GM13976 (cell line): Measurements from ENCODE around the gene ATAD2B.
A peak's percentile ranks its signal among the peaks of the same experiment; 100 is the strongest.

ENCODE experiments used
- DNase-seq: peaks from one replicate; pipeline ENCODE4 v3.0.0; 2012; ENCODE audit warnings: low spot score
- in situ Hi-C: fragments of 300-500 bp; cut with MboI; formaldehyde crosslinking; loops from one replicate; pipeline ENCODE4 v1.12.0; 2022; ENCODE audit warnings: low sequenced_read_pairs, mixed read lengths, inconsistent platforms; ENCODE audit not compliant: unreplicated experiment
- TF ChIP-seq, protein P1 (sequence below): IDR thresholded peaks from 2 replicates; pipeline ENCODE4 v1.5.1; 2012; ENCODE audit warnings: borderline replicate concordance, mild to moderate bottlenecking; ENCODE audit not compliant: insufficient read depth; ENCODE audit errors: extremely low read depth, missing control alignments, control extremely low read depth

ATAD2B gene

DNA sequence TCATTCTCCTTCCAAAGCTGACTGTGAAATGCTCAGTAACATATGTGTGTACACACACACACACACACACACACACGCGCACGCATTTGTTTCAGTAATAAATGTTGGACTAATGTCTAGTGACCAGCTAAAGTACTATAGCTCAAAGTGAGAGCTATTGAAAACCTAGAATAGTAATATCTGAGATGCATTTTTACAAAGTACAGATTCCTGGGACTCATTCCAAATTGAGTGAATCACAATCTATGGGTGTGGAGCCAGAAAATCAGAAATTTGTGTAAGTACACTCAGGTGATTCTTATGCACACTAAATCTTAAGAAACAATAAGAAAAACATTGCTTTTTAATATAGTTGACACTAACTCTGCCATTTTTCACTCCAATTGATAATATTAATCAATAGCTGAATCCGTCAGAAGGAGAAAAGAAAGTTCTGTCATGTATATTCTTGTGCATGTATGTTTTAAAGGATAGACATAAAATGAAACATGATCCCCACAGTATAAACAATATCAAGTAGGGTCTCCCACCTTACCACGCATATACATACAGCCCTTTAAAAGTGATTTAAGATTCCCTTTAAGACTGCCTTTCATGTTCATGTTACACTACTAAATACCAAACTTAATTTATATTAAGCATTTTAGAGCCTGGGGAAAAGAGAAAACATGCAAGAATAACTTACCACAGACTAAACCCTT lies 123.5 kb downstream of the ATAD2B start:
- TF ChIP-seq, protein P1, sequence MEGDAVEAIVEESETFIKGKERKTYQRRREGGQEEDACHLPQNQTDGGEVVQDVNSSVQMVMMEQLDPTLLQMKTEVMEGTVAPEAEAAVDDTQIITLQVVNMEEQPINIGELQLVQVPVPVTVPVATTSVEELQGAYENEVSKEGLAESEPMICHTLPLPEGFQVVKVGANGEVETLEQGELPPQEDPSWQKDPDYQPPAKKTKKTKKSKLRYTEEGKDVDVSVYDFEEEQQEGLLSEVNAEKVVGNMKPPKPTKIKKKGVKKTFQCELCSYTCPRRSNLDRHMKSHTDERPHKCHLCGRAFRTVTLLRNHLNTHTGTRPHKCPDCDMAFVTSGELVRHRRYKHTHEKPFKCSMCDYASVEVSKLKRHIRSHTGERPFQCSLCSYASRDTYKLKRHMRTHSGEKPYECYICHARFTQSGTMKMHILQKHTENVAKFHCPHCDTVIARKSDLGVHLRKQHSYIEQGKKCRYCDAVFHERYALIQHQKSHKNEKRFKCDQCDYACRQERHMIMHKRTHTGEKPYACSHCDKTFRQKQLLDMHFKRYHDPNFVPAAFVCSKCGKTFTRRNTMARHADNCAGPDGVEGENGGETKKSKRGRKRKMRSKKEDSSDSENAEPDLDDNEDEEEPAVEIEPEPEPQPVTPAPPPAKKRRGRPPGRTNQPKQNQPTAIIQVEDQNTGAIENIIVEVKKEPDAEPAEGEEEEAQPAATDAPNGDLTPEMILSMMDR: no peak
- in situ Hi-C loops: no loop called here
- no peak for DNase-seq

DNA sequence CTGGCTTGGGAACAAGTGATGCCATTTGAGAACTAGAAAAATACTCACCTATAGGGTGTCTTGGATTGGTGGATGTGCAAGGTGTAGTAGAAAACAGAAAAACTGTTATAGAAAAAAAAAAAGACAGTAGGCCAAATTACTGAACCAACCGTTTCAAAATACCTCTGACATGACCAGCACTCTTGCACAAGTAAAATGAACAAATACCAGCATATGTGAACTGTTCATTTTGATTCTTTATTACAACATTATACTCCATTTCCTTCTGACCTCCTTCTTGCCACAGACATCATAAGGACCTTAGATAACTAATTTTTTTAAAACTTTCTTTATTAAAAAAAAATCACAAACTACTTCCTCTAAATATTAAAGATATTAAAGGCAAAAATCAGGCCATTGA lies 125.5 kb downstream of the ATAD2B start:
- DNase-seq: no peak
- in situ Hi-C loops: no loop called here
- TF ChIP-seq, protein P1: no peak

DNA sequence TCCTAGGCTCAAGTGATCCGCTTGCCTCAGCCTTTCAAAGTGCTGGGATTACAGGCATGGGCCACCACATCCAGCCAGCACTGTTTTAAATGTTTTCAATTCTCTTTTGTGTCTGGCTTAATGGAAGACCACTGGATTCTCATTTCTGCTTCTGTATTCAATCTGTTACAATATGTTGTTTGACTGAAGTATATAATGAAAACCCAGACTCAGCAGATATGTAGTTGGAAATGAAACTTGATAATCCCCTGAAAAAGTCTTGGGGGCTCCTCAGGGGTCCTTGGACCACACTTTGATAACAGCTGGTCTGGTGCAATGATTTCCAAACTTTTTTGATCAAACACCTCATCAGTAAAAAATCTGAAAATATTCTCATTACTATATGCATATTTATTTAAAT lies 132.7 kb downstream of the ATAD2B start:
- DNase-seq: no peak
- TF ChIP-seq, protein P1: no peak
- in situ Hi-C loops: no loop called here

DNA sequence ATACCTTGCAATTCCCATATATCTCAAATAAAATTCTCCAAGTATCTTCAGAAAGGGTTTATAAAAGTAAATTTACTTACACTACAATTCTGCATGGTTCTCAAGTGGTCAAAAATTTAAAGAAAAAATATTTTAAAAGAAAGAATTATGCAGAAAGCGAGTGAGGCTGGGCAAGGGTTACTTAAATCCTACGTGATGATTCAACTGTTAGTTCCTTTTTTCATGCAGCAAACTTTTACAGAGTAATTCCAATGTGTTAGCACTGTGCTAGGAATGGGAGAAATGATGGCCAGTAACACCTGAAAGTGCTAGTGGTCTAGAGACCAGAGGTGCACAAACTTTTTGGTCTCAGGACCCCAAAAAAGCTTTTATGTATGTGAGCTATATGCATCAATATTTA lies 133.4 kb downstream of the ATAD2B start:
- TF ChIP-seq, protein P1: no peak
- no peak for DNase-seq
- in situ Hi-C loops: no loop called here

DNA sequence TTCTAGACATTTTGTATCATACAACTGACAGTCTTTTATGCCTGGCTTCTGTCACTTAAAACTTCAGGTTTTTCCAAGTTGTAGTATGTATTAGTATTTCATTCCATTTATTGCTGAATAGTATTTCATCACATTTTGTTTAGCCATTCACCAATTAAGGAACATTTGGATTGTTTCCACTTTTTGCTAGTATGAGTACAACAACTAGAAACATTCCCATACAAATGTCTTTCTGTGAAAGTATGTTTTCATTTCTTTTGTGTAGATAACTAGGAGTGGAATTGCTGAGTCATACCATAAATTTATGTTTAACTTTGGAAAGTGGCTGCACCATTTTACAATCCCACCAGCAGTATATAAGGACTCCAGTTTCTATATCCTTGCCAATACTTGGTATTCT lies 135.9 kb downstream of the ATAD2B start:
- TF ChIP-seq, protein P1: no peak
- no peak for DNase-seq
- in situ Hi-C loops: no loop called here

DNA sequence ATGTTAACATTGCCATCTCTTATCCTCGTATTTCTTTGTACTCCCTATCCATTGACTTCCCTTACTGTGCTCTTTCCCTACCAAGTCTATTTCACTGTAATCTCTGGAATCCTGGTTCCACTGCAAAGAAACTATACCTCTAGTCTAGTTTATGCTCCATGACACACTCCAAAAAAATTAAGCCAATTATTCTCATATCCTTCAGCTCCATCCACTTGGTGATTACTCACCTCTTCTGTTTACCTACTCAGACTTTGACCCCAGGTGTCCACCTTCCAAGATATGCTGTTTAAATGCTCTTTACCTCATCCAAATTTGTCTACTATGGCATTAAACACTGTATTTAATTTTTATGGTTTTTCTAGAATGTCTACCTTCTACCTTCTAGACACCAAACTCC lies 137.9 kb downstream of the ATAD2B start:
- TF ChIP-seq, protein P1: no peak
- in situ Hi-C loops: no loop called here

DNA sequence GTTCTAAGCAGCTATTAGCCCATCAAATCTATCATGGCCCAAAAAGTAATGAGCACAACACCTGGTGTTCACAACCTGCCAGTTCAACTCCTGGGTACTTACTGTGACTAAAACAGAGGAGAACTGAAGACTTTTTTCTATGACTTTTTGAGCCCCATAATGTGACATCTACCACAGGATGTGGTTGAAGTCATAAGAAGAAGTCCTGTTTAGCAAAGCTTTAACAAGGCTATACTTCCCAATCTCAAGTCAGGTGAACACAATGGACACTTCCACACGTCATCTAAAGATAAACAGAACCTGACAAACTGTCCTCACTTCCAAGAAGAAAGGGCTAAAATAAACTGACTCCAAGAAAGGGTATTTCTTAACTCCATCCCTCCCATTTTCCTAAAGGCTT lies 138.8 kb downstream of the ATAD2B start:
- TF ChIP-seq, protein P1: no peak
- in situ Hi-C loops: no loop called here
- peak; percentile 18 for DNase-seq

More for the DNA sequence above, 137.9 kb downstream of the ATAD2B start:
- no peak for DNase-seq
